GM12875 (cell line): ENCODE measurements around the gene SCO2.
"Not testable (repeated sequence)": the region's sequence is repeated elsewhere in the genome, so short reads cannot be mapped to it uniquely, and the experiment has no call there.

ENCODE experiments used
- H3K4me3 ChIP-seq: one replicate; pipeline ENCODE4 v1.5.1; 2011; ENCODE audit warnings: low read depth, low read length, control low read depth
- TF ChIP-seq, protein P1 (sequence below): IDR thresholded peaks from 2 replicates; pipeline ENCODE4 v1.5.1; 2011; ENCODE audit warnings: low read depth, mild to moderate bottlenecking, control low read depth, inconsistent platforms, low read length, moderate library complexity, borderline replicate concordance; ENCODE audit not compliant: insufficient read depth

Gene SCO2

DNA sequence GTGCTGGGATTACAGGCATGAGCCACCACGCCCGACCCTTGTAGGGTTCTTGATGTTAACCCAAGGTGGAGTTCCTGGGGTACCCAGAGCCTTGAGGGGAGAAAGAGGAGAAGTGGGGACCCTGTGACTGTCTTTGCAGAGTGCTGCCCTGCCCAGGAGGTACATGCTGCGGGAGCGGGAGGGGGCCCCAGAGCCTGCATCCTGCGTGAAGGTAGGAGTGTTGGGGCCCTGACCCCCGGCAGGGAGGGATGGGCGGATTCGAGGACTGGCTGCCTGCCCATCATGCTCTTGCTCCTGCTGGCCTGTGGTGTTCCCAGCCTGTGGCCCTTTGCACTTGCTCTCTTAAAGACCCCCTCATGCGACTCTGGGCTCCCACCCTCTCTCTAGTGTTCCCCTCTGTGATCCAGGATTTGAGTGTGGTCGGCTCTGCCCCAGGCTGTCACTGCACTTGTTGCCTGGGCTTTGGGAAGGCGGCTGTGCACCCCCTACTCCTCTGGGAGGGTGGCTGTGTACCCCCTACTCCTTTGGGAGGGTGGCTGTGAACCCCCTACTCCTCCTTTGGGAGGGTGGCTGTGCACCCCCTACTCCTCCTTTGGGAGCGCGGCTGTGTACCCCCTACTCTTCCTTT lies 4.5 kb downstream of the SCO2 start:
- TF ChIP-seq, protein P1, sequence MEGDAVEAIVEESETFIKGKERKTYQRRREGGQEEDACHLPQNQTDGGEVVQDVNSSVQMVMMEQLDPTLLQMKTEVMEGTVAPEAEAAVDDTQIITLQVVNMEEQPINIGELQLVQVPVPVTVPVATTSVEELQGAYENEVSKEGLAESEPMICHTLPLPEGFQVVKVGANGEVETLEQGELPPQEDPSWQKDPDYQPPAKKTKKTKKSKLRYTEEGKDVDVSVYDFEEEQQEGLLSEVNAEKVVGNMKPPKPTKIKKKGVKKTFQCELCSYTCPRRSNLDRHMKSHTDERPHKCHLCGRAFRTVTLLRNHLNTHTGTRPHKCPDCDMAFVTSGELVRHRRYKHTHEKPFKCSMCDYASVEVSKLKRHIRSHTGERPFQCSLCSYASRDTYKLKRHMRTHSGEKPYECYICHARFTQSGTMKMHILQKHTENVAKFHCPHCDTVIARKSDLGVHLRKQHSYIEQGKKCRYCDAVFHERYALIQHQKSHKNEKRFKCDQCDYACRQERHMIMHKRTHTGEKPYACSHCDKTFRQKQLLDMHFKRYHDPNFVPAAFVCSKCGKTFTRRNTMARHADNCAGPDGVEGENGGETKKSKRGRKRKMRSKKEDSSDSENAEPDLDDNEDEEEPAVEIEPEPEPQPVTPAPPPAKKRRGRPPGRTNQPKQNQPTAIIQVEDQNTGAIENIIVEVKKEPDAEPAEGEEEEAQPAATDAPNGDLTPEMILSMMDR = no peak
- H3K4me3 ChIP-seq = no peak overlapping the region

DNA sequence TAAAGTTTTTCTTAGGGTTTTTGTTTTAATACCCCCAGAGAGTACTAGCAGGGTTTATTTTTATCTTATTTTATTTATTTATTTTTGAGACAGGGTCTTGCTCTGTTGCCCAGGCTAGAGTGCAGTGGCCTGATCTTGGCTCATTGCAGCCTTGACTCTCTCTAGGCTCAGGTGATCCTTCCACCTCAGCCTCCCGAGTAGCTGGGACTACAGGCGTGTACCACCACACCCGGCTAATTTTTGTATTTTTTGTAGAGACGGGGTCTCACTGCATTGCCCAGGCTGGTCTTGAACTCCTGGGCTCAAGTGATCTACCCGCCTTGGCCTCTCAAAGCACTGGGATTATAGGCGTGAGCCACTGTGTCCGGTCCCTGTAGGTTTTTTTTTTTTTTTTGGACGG lies 5.2 kb downstream of the SCO2 start:
- H3K4me3 ChIP-seq = not testable (repeated sequence)

DNA sequence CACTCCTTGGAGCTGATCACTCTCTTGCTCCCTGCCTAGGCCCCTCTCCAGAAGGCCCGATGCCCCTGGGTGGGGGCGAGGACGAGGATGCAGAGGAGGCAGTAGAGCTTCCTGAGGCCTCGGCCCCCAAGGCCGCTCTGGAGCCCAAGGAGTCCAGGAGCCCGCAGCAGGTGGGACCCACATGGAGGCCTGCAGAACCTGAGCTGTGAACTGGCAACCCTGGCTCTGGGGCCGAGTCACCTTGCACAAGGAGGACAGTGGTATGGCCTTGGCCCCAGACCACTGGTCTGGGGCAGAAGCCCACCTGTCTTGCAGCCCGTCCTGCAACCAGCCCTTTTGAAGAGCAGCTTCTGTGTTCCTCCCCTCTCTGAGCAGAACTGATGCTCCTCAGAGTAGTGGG lies 6.2 kb downstream of the SCO2 start:
- TF ChIP-seq, protein P1 = no peak
- no peak overlapping the region for H3K4me3 ChIP-seq

DNA sequence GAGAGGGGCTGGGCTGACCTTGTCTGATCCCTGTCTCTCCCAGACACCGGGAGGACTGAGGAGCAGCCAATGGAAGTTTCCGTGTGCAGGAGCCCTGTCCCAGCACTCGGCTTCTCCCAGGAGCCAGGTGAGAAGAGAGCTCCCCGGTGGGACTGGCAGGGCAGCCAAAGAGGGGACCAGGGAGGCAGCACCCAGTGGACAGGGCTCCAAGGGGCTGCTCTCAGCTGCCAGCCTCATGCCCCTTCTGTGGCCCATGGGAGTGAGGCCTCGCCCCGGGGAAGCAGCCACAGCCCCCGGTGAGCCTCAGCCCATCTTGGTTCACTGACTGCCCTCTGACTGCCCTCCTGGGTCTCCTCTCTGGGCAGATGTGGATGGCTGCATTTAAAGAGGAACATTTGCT lies 6.8 kb downstream of the SCO2 start:
- no peak overlapping the region for H3K4me3 ChIP-seq
- TF ChIP-seq, protein P1 = no peak

DNA sequence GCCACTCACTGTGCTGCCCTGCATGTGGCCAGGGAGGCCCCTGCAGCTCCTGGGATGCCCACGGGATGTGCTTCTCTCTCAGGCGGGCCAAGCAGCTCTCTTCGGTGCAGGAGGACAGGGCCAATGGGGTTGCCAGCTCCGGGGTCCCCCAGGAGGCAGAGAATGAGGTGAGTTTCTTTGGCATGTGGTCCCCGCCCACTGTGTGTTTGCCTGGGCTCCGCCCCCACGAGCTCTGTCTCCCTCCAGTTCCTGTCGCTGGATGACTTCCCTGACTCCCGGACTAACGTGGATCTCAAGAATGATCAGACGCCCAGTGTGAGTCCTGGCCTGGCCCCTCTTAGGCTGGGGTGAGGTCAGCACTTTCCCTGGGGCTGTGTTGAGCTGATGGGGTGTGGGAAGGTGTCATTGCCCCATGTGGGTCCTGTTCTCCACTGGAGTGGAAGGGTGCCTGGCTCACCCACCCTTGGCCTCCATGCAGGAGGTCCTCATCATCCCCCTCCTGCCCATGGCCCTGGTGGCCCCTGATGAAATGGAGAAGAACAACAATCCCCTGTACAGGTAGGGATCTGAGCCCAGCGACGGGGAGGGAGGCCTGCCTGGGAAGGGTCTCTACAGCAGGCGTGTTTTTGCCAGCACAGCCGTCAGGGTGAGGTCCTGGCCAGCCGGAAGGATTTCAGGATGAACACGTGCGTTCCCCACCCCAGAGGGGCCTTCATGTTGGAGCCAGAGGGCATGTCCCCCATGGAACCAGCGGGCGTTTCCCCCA lies 7.7 kb downstream of the SCO2 start:
- H3K4me3 ChIP-seq = no peak overlapping the region
- TF ChIP-seq, protein P1 = no peak

DNA sequence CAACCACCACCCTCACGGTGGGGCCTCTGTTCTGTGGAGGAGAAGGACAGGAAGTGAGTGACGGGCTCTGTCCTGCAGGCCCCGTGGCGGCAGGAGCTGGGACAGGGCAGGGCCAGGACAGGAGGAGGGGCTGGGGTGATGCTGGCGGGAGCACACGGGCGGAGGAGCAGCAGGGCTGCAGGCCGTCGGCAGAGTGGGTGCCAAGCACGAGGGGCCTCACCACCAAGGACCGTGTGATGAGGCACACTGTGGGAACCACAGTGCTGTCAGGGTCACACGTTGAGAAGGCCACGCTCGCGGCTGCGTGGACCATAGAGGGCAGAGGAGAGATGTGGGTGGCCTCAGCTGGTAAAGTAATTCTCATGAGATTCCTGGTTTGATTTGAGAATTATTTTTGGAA lies 8.5 kb downstream of the SCO2 start:
- TF ChIP-seq, protein P1 = no peak

DNA sequence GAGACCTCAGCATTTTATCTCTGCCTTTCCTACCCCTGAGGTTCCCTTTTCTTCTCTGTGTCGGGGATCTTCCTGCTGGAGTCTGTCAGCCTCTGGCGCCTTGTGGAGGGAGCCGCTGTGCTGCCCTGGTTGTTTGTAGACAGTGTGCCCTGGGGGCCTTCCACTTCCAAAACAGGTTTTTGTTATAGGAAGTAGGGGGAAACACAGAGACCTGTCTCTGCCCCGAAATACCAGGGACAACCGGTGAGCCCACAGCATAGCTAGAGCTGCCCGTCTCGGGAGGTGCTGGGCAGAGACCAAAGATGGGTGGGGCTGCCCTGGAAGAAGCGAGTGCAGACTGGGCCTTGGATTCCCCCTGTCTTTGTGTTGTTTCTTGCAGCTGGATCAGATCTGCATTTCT lies 9.3 kb downstream of the SCO2 start:
- TF ChIP-seq, protein P1 = no peak
- H3K4me3 ChIP-seq = no peak overlapping the region

More for the DNA sequence above, 8.5 kb downstream of the SCO2 start:
- no peak overlapping the region for H3K4me3 ChIP-seq
